Measurements from ENCODE around the gene SCFD2. TPM values are rescaled to one million over a fixed set of nuclear protein-coding genes. Genes with fewer than 3 reads are reported as not detected.

SCFD2 gene
- total and polyA plus RNA-seq, 4 donors = 4.3 to 28.8 (median 7.4) TPM

GRCh38 chr4:52977252-52977651 lies 388.6 kb downstream of the SCFD2 start:
- no peaks in the 10 kb centered on the region for H3K4me1 ChIP-seq (ENCODE audit: control insufficient read depth in 4 of 4, insufficient read depth in 4 of 4, low read length in 3 of 4)
- H3K4me3 ChIP-seq (ENCODE audit: low read depth in 1 of 3, low read length in 3 of 3) = no peak overlapping the region
- peak; percentile 65 for TF ChIP-seq NR2F2 (IDR thresholded peaks at IDR 0.05)
- no peak for TF ChIP-seq HNF4A (conservative IDR thresholded peaks at IDR 0.05)
- no peak for TF ChIP-seq EGR1 (IDR thresholded peaks at IDR 0.05; ENCODE audit: low read depth in 2 of 2)
- TF ChIP-seq GABPA (IDR thresholded peaks at IDR 0.05 in 1 of 2, conservative IDR thresholded peaks at IDR 0.05 in 1 of 2) = no peak
- no peak for TF ChIP-seq RXRA (IDR thresholded peaks at IDR 0.05)
- no peak for TF ChIP-seq ATF3 (IDR thresholded peaks at IDR 0.05)
- WGBS = 83% methylated on average over 1 of the region's 1 CpG
- no peak for DNase-seq (ENCODE audit: low spot score)
- no peaks in the 10 kb centered on the region for H3K27me3 ChIP-seq (ENCODE audit: control insufficient read depth in 4 of 4, insufficient read depth in 4 of 4, low read length in 3 of 4)
- H3K36me3 ChIP-seq (ENCODE audit: control insufficient read depth in 4 of 4, insufficient read depth in 3 of 4, low read depth in 1 of 4, low read length in 3 of 4) = no peaks in the 10 kb centered on the region
- no peak overlapping the region for H3K9ac ChIP-seq (ENCODE audit: low read depth in 1 of 2, low read length in 2 of 2)
- H3K9me3 ChIP-seq (ENCODE audit: control insufficient read depth in 4 of 4, low read length in 3 of 4) = no peaks in the 10 kb centered on the region
- H3K27ac ChIP-seq (ENCODE audit: low read depth in 1 of 2, low read length in 2 of 2) = no peak overlapping the region

- no peak overlapping the region for H3K4me3 ChIP-seq (ENCODE audit: low read depth in 1 of 3, low read length in 3 of 3)
- no peaks in the 10 kb centered on the region for H3K4me1 ChIP-seq (ENCODE audit: control insufficient read depth in 4 of 4, insufficient read depth in 4 of 4, low read length in 3 of 4)
- no peak overlapping the region for H3K9ac ChIP-seq (ENCODE audit: low read depth in 1 of 2, low read length in 2 of 2)
- WGBS = 89% methylated on average over 4 of the region's 4 CpGs
- DNase-seq (ENCODE audit: low spot score) = no peak
- no peak for TF ChIP-seq CTCF (IDR thresholded peaks at IDR 0.05; ENCODE audit: low read depth, low read length, missing input control)
- H3K27ac ChIP-seq (ENCODE audit: low read depth in 1 of 2, low read length in 2 of 2) = no peak overlapping the region
- no peaks in the 10 kb centered on the region for H3K27me3 ChIP-seq (ENCODE audit: control insufficient read depth in 4 of 4, insufficient read depth in 4 of 4, low read length in 3 of 4)
- H3K36me3 ChIP-seq (ENCODE audit: control insufficient read depth in 4 of 4, insufficient read depth in 3 of 4, low read depth in 1 of 4, low read length in 3 of 4) = no peaks in the 10 kb centered on the region
- no peaks in the 10 kb centered on the region for H3K9me3 ChIP-seq (ENCODE audit: control insufficient read depth in 4 of 4, low read length in 3 of 4)
Observed at GRCh38 chr4:52976523-52977230, 389.2 kb downstream of the SCFD2 start.

- H3K9me3 ChIP-seq (ENCODE audit: control insufficient read depth in 4 of 4, low read length in 3 of 4) = no peaks in the 10 kb centered on the region
- DNase-seq (ENCODE audit: low spot score) = no peak
- TF ChIP-seq REST (IDR thresholded peaks at IDR 0.05) = no peak
- no peak for TF ChIP-seq FOXA1 (IDR thresholded peaks at IDR 0.05)
- no peak for TF ChIP-seq SP1 (IDR thresholded peaks at IDR 0.05)
- no peak for TF ChIP-seq TAF1 (conservative IDR thresholded peaks at IDR 0.05)
- no peak for TF ChIP-seq YY1 (IDR thresholded peaks at IDR 0.05)
- no peak for TF ChIP-seq MAX (IDR thresholded peaks at IDR 0.05)
- TF ChIP-seq JUND (IDR thresholded peaks at IDR 0.05) = no peak
- no peaks in the 10 kb centered on the region for H3K36me3 ChIP-seq (ENCODE audit: control insufficient read depth in 4 of 4, insufficient read depth in 3 of 4, low read depth in 1 of 4, low read length in 3 of 4)
- 93% methylated on average over 3 of the region's 3 CpGs for WGBS
- no peaks in the 10 kb centered on the region for H3K27me3 ChIP-seq (ENCODE audit: control insufficient read depth in 4 of 4, insufficient read depth in 4 of 4, low read length in 3 of 4)
- no peaks in the 10 kb centered on the region for H3K4me1 ChIP-seq (ENCODE audit: control insufficient read depth in 4 of 4, insufficient read depth in 4 of 4, low read length in 3 of 4)
- no peak overlapping the region for H3K9ac ChIP-seq (ENCODE audit: low read depth in 1 of 2, low read length in 2 of 2)
- H3K27ac ChIP-seq (ENCODE audit: low read depth in 1 of 2, low read length in 2 of 2) = no peak overlapping the region
- no peak overlapping the region for H3K4me3 ChIP-seq (ENCODE audit: low read depth in 1 of 3, low read length in 3 of 3)
Observed at GRCh38 chr4:52968691-52969090, 397.2 kb downstream of the SCFD2 start.
